ENCODE data around the gene SCFD2.
"Not testable (repeated sequence)": the region's sequence is repeated elsewhere in the genome, so short reads cannot be mapped to it uniquely, and the experiment has no call there.

The SCFD2 gene

DNA sequence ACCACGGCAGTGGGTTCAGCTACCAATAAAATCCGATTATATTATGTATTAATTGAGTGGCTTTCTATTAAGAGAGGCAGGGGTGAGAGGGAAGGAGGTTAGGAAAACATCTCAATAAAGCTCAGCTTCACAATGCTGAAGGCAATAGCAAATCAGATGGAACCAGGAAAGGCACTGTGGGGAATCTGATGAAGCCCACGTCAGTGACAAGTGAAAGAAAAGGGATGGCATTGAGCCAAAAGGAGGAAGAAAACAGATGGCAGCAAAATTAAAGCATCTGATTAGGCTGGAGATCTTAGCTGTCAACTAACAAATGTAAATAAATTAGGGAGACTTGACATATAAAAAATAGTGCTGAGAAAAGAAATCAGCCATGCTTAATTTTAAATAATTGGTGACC lies 322.8 kb downstream of the SCFD2 start:
- DNase-seq, result no peak

DNA sequence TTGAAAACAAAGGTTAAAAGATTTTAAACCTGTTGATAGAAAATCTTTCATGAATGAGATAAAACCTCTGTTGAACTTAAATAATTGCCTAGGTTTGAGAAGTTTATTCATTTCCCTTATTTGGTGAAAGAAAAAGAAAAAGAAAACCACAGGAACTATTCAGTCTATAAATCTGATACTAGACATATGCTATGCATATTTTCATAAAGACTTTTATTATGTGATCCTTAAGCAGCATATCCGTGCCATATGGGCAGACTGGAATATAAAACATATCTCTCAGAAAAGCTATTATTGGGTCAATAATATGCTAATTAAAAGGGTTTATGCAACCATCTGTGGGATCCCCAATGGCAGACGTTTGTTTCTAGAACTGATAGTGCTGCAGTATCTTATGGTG lies 325.0 kb downstream of the SCFD2 start:
- DNase-seq, result no peak

DNA sequence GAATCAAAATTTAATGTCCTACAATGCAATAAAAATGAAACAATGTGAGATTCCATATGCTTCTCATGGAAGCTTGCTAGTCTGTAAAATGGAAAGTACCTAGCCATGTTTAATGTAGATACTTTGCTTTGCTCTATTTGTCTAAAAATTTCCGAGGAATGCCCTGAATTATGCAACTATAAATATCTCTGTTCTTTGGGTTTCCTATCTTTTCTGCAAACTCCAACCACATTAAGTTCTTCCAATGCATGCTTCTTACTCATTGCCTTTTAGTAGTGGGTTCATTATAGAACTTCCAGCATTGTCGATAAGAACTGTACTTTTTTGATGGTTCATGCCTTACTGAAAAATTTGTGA lies 325.4 kb downstream of the SCFD2 start:
- no peak for DNase-seq

DNA sequence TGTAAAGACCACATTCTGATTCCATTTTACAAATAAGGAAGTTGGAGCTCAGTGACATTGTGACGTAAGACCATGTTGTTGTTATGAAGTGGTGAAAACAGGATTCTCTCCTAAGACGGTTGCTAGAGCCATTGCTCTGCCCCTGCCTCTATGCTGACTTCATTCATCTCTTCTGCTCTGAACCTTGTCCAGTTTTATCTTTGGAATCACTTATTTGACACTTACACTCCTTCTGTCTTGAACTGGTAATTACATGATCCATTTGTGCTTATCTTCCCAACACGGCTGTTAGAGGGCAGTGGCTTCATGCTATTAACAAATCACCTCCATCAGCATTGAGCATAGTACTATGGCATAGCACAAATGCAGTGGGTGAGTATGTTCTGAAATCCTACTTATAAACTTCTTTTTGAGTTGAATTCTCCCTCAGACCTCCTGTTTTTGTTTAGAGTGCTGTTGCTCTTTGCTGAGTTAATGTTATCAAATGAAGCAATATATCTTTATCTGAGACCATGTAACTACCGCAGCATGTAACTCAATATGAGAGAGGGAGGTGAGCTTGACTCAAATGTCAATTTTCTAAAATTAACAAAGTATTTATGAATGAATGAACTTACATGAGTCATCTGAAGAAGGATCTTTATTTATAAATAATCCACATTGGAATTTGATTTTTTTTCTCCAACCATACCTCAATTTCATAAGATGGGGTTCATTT lies 326.0 kb downstream of the SCFD2 start:
- DNase-seq, result no peak

DNA sequence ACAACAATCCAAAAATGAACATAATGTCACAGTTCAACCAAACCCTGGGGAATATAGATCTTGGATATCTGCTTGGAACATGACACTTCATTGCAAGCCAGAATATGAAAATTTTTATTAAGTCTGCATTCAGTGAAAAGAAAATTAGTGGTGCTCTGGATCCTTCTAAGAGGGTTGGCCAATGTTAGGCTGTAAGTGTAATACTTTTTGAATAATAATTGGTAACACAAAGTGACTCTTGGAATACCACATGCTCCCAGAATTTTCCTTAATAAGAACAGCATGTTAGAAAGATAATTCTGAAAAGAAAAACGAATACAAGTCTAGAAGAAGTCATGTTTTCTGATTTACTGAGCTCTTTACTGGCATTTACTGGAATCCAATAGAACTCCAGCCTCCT lies 328.0 kb downstream of the SCFD2 start:
- no peak for DNase-seq

DNA sequence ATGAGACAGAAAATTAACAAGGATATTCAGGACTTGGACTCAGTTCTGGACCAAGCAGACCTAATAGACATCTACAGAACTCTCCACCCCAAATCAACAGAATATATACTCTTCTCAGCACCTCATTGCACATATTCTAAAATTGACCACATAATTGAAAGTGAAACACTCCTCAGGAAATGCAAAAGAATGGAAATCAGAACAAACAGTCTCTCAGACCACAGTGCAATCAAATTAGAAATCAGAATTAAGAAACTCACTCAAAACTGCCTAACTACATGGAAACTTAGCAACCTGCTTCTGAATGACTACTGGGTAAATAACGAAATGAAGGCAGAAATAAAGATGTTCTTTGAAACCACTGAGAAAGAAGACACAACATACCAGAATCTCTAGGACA lies 333.0 kb downstream of the SCFD2 start:
- not testable (repeated sequence) for DNase-seq

DNA sequence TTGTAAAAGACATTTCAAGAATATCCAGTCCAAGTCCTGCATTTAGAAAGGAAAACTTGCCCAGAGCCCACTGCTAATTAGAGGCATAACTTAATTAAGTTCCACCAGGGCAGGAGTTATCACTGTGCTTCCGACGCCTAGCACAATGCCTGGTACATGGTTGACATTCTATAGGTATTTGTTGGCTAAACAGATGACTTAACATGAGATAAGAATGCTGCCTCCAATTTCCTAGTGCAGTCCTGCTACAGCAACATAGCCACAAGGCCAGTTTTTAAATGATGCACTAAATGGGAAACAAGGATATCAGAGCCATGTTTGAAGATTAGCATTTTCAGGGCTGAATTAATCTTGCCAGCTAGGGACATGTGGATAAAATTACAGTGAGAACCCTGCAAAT lies 339.6 kb downstream of the SCFD2 start:
- no peak for DNase-seq

DNA sequence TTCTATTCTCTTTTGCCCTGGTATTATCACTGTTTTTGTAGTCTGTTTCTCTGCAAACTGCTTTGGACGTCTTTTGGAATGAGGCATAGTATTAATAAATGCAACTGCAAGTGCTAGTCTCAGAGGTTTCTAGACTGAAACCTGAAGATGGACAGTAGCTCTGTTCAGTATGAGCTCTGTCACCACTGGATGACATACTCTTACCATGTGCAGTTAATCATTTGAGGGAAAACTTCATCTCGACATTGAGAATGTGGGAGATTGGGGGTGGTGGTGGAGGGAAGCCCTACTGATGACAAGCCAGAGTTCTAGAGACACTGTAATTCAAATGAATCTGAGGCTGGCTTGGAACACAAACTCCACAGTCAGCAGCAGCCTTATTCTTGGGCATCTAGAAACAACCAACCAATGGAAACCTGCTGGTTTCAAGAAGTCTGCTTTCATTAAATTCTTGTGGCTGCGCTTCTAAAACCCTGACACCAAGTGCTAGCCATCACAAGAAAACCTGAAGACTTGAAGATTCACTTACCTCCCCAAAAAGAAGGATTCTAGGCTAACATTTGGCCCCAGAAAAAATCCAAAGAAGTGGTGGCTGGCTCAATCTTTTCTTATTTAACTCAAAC lies 342.1 kb downstream of the SCFD2 start:
- DNase-seq, result no peak

DNA sequence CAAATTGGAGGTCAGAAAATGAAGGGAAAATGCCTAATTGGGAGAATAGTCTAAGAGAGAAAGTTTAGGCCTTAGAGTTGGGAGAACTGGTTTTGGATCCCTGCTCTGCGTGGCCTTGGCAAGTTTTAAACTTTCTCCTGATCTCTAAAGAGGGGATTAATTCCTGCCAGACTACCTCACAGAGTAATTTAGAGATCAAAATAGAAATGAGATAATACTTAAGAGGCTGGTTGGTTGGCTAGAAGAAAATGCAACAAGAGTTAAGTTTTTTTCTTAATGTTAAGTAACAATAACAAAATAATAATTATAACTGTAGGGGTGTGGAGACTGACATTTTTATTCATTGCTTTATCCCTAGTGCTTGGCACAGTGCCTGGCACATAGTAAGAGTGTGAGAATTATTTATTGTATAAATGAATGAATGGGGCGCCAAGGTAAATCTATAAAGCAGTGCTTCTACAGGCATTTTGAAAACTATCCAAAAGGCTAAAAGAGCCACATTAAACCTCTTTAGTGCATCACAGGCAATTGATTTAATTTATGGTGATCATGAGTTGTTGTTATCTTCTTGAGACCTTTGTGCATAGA lies 343.3 kb downstream of the SCFD2 start:
- no peak for DNase-seq

DNA sequence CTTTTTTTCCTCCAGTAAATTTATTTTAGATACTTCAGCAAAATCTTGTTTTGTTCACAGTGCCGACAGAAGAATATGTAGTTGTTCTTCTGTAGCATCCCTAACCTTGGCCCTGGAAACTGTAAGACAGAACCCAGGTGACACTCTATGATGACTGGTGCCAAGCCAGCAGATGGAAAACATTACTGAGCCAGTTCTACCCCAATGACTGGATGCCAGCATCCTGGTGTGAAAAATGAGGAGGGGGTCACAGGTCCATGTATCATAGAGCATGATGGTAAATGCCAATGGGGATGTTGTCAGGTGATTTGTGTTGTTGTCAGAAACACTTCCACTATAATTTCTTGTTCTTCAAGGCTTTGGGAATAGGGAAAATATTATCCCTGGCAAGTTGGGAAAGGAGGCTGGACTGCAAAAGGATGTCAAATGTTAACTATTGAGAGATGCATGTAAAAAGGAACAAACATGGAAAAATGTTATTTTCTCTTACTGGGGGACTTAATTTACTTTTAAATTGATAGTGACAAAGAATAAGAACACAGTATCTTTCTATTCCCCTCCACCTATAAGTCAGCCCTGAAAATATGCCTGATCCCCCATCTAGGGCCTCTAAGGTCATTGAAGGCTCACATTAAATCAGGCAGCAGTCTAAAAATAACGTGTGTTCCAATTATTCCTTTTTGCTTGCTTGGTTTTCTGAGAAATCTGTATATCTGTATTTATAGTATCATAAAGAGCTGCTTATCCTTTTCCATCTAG lies 343.9 kb downstream of the SCFD2 start:
- DNase-seq, result no peak

DNA sequence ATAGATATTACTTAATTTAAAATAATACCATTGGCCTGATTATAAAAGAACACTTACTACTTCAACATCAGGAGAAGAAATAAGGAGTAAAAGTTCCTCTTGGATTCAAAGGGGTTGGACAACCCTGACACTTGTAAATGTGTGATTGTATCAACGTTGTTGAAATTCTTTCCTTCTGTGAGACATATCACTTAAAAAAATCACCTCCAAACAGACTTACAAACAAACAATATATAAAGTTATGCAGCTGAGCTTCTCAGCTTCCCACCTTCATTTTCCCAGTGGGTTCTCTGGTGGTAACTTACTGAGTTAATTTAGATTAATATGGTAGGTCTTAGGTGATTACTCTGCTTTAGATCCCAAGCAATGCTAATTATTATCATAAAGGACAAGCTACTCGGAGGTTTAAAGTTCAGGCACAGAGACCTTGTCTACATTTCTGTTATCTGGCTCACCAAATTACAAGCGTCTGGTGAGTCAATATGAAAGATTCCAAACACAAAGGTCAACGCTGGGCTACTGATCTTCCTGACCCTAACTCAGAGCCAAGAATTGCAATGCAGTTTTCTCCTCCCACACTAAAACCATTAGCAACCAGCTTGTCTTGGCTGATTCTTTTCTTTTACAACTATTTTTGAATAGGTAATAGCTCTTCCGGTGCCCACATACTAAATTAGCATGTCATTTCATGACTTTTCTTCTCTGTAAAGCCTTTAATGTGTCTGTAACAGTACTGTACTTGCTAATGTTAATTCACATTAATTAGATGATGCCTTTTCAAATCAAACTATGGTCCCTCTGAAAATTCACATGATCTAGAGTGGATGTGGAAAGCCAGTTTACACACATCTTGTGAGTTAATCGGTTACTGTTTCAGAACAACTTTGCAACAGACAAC lies 346.1 kb downstream of the SCFD2 start:
- no peak for DNase-seq

DNA sequence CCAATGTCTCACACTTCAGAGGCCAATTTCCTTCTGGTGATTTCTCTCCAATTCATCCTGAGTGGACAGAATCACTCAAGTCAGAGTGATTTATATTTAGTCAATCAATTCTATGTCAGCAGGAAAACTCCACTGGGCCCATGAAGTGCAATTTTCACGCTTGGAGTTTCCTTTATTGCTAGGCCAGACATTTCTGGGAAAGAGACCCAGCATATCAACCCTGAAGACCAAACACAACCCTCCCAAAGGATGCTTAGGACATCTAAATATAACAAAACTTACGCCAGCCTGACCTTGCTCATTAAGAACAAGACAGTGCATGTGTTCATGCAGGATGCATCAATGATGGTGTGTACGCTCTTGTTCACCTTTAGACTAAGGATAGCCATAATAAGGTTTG lies 347.4 kb downstream of the SCFD2 start:
- no peak for DNase-seq

DNA sequence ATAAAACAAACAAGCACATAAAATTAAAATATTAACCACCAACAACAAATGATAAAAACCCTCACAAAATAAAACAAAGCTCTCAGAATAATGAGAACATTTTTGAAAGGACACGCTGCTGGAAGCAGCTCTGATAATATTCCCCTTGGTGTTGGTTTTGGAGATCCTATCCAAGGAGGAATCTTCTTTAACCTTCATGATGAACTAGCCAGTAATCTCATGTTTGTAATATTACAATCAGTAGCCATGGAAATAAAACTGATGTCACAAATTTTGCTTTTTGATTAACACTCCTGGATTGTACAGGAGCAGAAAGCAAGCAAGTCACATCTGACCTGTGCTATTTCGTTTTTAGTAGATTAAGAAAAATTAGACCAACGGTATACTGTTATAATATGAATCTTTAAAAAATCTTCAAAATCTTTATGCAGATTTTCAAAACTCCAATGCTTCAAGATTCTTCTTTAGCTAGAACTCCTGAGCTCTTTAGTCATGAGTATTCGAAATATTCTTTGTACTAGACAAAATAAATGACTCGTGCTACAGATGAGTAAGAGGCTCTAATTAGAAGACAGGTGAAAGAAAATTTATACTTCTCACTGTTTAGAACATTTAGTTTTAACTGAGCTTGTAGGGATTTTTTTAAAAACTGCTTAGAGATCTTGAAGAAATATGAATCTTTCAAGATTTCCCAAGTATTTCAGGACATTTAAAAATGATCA lies 349.6 kb downstream of the SCFD2 start:
- no peak for DNase-seq

DNA sequence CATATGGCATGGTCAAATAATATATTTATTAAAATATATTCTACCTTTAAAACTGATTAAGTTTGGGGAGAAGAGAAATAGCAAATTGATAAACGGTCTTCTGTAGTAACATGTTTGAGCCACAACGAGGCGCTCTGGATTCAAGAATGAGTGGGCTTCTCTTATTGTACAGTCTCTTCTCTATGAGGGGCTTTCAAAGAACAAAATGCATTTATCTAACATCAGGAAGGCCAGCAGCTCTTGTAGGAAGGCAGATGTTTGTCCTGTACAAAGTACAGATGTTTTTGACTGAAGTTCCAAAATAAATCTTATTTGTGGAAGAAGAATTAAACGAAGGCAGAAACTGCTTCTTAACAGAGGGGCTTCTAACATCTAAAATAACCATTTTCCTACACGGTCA lies 350.2 kb downstream of the SCFD2 start:
- no peak for DNase-seq

DNA sequence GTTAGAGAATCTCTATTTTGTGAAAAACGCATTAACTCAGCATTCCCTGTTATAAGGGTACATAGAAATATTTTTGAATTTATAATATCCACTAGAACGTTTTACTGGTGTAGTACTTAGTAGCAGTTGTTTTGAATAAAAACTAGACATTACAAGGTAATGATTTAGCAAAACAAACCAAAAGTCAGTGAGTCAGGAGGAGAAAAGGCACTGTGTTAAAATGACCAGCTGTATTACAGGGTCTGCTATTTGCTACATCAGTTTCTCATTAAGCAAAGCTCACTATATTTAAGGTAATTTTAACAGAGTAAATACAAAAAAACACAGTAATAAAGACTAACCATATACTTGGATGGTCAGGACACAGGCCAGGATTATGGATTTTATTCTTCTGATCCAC lies 351.0 kb downstream of the SCFD2 start:
- DNase-seq, result no peak

DNA sequence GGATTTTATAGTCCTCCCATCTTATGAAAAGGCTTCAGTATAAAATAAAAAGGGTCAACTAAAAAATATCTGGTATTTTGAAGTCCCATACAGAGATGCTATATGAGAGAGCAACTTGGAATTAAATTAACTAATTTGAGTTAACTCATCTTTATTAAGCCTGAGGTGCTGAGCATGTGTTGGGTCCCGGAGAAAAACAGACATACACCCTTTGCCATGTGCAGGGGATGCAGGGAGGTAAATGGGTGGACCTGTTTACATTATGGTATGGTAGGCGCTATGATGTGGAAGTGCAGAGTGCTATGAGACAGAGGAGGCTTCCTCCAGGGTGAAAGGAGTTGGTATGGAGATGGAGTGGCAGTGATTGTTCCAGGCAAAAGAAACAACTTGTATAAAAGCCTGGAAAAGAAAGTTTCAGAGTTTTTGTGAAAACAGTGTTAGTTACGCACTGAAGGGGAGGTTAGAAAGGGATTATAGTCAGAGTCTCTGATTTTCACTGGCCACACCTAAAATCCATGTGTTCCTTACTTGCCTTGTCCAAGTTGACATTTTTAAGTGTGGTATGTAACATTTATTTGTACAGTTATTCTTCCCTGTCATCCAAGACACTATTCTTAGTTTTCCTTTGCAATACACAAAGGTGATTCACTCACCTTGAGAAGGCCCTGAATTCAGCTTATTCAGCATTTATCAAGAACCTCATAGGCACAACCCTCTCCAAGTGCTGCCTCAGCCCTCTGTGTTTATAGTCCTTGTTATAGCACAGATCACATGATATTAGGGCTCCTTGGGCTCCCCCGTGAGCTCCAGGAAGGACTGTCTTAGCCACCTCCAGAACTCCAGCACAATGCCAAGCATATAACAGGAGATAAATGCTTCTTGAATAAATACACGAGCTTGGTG lies 351.7 kb downstream of the SCFD2 start:
- no peak for DNase-seq

DNA sequence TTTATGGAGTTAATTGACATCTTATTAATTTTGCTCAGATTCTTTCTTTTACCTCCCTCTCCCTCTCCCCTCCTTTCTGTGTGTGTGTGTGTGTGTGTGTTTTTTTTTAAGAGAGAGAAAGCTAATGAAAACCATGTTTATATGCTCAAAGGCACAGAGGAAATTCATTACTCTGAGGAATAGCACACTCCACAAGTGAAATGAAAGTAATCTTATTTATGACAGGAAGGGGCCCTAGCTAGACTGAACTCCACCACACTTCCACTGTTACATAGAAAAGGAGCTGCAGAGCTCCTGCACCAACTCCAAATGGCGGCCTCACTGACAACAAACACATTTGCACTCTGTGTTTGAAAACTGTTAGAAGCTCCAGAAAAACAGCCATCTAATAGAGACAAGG lies 353.1 kb downstream of the SCFD2 start:
- DNase-seq, result no peak

DNA sequence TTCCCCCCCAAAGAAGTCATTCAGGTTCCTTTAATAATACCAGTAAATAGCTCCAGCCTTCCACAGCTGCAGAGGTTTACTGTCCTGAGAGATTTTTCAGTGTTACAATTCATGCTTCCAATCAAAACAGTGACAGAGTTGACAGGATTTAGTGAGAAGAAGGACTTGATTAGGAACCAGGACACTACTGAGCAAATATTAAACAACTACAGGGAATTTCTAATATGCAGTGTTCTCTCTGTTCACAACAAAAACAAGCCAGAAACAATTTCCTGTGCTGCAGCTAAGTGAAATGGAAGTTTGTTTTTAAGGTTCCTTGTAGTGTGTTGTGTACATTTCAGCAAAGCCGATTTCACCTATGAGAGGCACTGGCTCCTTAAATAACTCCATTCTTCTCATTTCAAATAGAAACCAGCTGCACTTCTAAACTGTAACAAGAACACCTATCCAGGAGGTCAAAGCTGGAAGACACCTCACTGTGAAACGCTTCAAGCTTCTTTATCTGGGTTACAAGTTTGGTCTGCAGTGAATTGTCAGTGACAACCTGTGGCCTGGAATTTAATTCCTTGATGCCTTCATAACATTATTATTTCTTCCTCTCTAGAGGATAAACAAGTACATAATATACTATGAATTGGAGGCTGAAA lies 354.5 kb downstream of the SCFD2 start:
- DNase-seq, result no peak

DNA sequence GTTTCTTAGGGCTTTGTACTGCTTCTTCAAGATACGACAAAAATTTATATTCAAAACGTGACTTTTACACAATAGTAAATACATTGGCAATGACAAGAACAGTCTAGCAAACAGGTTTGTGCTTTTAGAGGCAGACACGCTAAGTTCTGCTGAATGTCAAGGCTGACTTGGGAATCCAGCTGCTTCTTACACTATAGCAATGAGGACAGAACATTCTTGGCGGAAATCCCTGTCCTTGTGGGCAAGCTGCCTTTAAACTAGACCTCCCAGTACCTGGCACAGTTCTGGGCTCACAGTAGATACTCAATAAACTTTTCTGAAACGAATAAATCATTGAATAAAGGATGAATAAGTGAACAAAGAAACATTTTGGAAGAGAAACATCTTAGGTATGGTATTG lies 355.5 kb downstream of the SCFD2 start:
- DNase-seq, result no peak

DNA sequence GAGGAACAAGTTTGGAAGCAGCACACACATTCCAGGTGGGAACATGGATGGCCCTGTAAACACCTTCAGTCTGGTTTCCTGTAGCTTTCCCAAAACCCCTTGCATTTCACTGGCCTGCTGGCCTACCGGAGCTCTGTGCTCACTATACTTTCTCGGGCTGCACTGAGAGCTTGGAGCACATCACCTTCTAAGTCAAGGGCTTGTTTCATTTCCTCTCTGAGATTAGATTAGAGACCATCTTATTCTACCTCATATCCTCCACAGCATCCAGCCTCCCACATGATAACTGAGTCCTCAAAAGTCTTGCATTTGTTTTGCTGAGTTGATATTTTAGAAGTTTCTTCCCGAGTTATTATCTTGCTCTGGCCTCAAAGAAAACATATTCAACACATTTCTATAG lies 356.0 kb downstream of the SCFD2 start:
- no peak for DNase-seq

DNA sequence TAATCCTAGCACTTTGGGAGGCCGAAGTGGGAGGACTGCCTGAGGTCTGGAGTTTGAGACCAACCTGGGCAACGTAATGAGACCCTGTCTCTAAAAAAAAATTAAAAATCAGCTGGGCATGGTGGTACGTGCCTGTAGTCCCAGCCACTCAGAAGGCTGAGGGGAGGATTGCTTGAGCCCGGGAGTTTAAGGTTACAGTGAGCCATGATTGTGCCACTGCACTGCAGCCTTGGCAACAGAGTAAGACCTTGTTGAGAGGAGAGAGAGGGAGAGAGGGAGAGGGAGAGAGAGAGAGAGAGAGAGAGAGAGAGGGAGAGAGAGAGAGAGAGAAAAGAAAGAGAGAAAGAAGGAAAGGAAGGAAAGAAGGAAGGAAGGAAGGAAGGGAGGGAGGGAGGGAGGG lies 358.8 kb downstream of the SCFD2 start:
- no peak for DNase-seq
